ENCODE results near the gene CCT8L2.
"Not testable (repeated sequence)": the region's sequence is repeated elsewhere in the genome, so short reads cannot be mapped to it uniquely, and the experiment has no call there.

The CCT8L2 gene

DNA sequence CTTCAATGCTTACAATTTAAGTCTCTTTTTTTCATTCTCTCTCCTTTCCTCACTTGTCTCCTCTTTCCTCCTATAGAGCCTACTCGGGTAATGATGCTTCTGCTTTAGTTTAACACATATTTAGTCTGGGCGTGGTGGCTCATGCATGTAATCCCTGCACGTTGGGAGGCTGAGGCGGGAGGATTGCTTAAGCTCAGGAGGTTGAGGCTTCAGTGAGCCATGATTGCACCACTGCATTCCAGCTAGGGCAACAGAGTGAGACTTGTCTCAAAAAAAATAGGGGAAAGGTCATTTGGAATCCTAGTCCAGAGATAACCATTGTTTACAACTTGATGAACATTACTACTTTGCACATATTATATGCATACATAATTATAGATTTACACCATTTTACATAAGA, 1.4 kb upstream of the CCT8L2 start:
- no peak for DNase-seq (ENCODE audit: low spot score)

DNA sequence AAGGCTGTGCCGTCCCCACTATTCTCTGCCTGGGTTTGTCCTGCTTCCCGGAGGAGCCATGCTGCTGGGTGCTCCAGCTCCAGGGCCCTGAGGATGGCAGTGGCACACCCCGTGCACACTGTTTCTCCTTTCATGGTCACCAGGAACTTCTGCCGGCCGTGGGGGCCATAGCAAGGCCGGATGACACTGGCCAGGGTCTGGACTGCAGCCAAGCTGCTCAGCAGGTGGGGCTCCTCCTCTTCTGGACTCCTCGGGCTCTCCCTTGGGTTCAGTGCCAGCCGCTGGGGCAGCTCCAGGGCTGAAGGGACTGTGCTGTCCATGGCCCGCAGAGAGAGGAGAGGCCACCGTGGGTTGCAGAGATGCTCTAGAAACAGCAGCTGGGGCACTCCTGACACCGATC, 379 bp downstream of the CCT8L2 start:
- DNase-seq (ENCODE audit: low spot score): not testable (repeated sequence)

- not testable (repeated sequence) for DNase-seq (ENCODE audit: low spot score)
These were observed 1.5 kb downstream of the CCT8L2 start for GRCh38 chr22:16591136-16591535.

- no peak for DNase-seq (ENCODE audit: low spot score)
These were observed 5.6 kb downstream of the CCT8L2 start for GRCh38 chr22:16586991-16587390.

- no peak for DNase-seq (ENCODE audit: low spot score)
These were observed 6.4 kb downstream of the CCT8L2 start for GRCh38 chr22:16586170-16586569.

GRCh38 chr22:16580872-16581271, 11.7 kb downstream of the CCT8L2 start:
- DNase-seq (ENCODE audit: low spot score): not testable (repeated sequence)

DNA sequence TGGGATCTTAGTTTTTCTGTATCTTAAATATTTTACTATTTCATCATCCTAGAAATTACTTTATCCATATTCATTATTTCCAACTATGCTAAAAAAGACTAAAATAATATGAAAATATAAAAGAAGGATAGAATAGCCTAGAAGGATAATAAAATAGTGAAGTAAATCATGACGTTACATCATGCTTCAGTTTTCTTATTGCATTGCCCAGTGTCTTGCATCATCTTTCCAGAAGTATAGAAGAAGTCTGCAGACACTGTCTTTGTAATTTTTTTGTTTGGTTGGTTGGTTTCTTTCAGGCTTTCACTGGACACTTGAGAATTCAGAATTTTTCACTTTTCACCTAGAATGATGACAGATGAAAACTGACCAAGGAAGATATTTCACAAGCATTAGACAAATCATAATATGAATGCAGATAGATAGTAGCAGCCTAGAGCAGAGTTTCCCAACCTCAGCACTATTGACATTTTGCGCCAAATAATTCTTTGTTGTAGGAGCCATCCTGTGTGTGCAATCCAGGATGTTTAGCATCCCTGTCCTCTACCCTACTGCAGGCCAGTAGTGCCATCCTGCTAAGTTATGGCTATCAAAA, 23.3 kb downstream of the CCT8L2 start:
- not testable (repeated sequence) for DNase-seq (ENCODE audit: low spot score)

GRCh38 chr22:16568425-16568758, 24.2 kb downstream of the CCT8L2 start:
- no peak for DNase-seq (ENCODE audit: low spot score)

GRCh38 chr22:16567617-16568424, 24.8 kb downstream of the CCT8L2 start:
- DNase-seq (ENCODE audit: low spot score): not testable (repeated sequence)

DNA sequence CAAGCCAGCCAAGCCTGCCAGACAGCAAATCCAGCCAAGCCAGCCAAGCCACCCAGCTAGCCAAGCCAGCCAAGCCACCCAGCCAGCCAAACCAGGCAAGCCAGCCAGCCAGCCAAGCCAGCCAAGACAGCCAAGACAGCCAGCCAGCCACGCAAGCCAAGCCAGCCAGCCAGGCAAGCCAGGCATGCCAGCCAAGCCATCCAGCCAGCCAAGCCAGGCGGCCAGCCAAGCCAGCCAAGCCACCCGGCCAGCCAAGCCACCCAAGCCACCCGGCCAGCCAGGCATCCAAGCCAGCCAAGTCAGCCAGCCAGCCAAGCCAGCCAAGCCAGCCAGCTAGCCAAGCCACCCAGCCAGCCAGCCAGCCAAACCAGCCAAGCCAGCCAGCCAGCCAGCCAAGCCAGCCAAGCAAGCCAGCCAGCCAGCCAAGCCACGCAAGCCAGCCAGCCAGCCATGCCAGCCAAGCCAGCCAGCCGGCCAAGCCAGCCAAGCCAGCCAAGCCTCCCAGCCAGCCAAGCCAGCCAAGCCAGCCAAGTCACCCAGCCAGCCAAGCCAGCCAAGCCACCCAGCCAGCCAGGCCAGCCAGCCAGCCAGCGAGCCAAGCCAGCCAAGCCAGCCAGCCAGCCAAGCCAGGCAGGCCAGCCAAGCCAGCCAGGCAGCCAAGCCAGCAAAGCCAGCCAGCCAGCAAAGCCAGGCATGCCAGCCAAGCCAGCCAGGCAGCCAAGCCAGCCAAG, 26.0 kb downstream of the CCT8L2 start:
- not testable (repeated sequence) for DNase-seq (ENCODE audit: low spot score)

GRCh38 chr22:16565585-16566420, 26.8 kb downstream of the CCT8L2 start:
- not testable (repeated sequence) for DNase-seq (ENCODE audit: low spot score)

DNA sequence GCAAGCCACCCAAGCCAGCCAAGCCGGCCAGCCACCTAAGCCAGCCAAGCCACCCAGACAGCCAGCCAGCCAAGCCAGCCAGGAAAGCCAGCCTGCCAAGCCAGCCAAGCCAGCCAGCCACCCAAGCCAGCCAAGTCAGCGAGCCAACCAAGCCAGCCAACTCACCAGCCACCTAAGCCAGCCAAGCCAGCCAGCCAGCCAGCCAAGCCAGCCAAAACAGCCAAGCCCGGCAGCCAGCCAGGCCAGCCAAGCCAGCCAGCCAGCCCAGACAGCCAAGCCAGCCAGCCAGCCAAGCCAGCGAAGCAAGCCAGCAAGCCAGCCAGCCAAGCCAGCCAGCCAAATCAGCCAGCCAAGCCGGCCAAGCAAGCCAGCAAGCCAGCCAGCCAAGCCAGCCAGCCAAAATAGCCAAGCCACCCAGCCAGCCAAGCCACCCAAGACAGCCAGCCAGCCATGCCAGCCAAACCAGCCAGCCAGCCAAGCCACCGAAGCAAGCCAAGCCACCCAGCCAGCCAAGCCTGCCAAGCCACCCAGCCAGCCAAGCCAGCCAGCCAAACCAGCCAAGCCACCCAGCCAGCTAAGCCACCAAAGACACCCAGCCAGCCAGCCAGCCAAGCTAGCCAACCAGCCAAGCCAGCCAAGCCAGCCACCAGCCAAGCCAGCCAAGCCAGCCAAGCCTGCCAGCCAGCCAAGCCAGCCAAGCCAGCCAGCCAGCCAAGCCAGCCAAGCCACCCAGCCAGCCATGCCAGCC, 27.6 kb downstream of the CCT8L2 start:
- DNase-seq (ENCODE audit: low spot score): not testable (repeated sequence)

DNA sequence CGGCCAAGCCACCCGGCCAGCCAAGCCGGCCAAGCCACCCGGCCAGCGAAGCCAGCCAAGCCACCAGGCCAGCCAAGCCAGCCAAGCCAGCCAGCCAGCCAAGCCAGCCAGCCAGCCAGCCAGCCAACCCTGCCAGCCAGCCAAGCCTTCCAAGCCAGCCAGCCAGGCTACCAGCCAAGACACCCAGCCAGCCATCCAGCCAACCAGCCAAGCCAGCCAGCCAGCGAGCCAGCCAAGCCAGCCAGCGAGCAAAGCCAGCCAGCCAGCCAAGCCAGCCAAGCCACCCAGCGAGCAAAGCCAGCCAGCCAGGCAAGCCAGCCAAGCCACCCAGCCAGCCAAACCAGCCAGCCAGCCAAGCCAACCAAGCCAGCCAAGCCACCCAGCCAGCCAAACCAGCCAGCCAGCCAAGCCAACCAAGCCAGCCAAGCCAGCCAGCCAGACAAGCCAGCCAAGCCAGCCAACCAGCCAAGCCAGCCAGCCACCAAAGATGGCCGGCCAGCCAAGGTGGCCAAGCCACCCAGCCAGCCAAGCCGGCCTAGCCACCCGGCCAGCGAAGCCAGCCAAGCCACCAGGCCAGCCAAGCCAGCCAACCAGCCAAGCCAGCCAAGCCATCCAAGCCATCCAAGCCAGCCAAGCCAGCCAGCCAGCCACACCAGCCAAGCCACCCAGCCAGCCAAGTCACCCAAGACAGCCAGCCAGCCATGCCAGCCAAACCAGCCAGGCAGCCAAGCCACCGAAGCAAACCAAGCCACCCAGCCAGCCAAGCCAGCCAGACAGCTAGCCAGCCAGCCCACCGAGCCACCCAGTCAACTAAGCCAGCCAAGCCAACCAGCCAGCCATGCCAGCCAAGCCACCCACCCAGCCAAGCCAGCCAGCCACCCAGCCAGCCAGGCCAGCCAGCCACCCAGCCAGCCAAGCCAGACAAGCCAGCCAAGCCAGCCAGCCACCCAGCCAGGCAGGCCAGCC, 28.8 kb downstream of the CCT8L2 start:
- no peak for DNase-seq (ENCODE audit: low spot score)

- no peak for DNase-seq (ENCODE audit: low spot score)
These were observed 29.7 kb downstream of the CCT8L2 start for GRCh38 chr22:16562711-16563554.

DNA sequence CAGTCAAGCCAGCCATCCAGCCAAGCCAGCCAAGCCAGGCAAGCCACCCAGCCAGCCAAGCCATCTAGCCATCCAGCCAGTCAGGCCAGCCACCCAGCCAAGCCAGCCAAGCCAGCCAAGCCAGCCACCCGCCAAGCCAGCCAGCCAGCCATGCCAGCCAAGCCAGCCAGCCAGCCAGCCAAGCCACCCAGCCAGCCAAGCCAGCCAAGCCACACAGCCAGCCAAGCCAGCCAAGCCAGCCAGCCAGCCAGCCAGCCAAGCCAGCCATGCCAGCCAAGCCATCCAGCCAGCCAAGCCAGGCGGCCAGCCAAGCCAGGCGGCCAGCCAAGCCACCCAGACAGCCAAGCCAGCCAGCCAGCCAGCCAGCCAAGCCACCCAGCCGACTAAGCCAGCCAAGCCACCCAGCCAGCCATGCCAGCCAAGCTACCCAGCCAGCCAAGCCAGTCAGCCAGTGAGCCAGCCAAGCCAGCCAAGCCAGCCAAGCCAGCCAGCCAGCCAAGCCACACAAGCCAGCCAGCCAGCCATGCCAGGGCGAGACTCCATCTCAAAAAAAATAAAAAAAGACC, 31.4 kb downstream of the CCT8L2 start:
- not testable (repeated sequence) for DNase-seq (ENCODE audit: low spot score)

DNA sequence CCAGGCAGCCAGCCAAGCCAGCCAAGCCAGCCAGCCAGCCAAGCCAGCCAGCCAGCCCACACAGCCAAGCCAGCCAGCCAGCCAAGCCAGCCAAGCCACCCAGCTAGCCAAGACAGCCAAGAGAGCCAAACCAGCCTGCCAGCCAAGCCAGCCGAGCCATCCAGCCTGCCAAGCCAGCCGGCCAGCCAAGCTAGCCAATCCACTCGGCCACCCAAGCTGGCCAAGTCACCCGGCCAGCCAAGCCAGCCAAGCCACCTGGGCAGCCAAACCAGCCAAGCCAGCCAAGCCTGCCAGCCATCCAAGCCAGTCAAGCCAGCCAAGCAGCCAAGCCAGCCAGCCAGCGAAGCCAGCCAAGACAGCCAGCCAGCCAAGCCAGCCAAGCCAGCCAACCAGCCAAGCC, 32.0 kb downstream of the CCT8L2 start:
- DNase-seq (ENCODE audit: low spot score): not testable (repeated sequence)

DNA sequence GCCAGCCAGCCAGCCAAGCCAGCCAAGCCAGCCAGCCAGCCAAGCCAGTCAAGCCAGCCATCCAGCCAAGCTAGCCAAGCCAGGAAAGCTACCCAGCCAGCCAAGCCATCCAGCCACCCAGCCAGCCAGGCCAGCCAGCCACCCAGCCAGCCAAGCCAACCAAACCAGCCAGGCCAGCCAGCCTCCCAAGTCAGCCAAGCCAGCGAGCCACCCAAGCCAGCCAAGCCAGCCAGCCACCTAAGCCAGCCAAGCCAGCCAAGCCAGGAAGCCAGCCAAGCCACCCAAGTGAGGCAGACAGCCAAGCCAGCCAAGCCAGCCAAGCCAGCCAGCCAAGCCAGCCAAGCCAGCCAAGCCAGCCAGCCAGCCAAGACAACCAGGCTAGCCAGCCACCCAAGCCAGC, 32.6 kb downstream of the CCT8L2 start:
- not testable (repeated sequence) for DNase-seq (ENCODE audit: low spot score)

GRCh38 chr22:16559056-16559955, 33.3 kb downstream of the CCT8L2 start:
- no peak for DNase-seq (ENCODE audit: low spot score)

Measured in NAMALWA (cell line).